HepG2 (cell line): ENCODE data around the gene SATB2. TPM values are rescaled to one million over a fixed set of nuclear protein-coding genes. Genes with fewer than 3 reads are reported as not detected.

Source experiments
- ATAC-seq: fragments of 200-7000 bp; cut with Tn5 transposase; 3 replicates; pipeline ENCODE4 v1.9.1; 2020; ENCODE audit warnings: mild to moderate bottlenecking, moderate library complexity
- BruUV-seq: library from RNA; stranded (reverse); fragments of 400-500 nt; replicated peaks from 2 replicates; lab custom pipeline; 2021; lab: Mats Ljungman, UMichigan
- CTCF ChIA-PET: fragments of 300-600 bp; formaldehyde crosslinking; extraction: SDS; loops from one replicate; lab custom pipeline; 2021; ENCODE audit warnings: low total read pairs, inconsistent platforms, low intra/inter-chr PET ratio; lab: Yijun Ruan, JAX
- POLR2A ChIA-PET: fragments of 350-600 bp; sonication (Branson Sonifier 250); formaldehyde crosslinking; loops from one replicate; lab custom pipeline; 2020; ENCODE audit warnings: antibody characterized with exemption, inconsistent platforms; lab: Yijun Ruan, JAX
- DNase-seq: peaks from one replicate; pipeline ENCODE4 v3.0.0-alpha.2; 2015; ENCODE audit warnings: low spot score
- FAIRE-seq: peaks from 3 replicates; lab custom pipeline; 2011; peaks lifted over from hg19 to GRCh38; lab: Jason Lieb, UNC
- H2AFZ ChIP-seq: one replicate; pipeline ENCODE4 v1.6.1; 2011; ENCODE audit warnings: low read length, inconsistent platforms
- H3K27ac ChIP-seq: fragments of 300-600 bp; 3 replicates; pipeline ENCODE4 v1.8.0; 2011; ENCODE audit warnings: mixed run types, mild to moderate bottlenecking, mixed read lengths, low read length, inconsistent platforms; ENCODE audit not compliant: insufficient read depth; ENCODE audit errors: extremely low read length
- H3K27me3 ChIP-seq, 2 experiments: fragments of 200-600 bp in 1 of 2; 2 replicates in 1 of 2; 3 replicates in 1 of 2; pipeline versions ENCODE4 v1.6.0 to v1.8.0; 2011; ENCODE audit warnings: low read length in 2 of 2, mild to moderate bottlenecking in 2 of 2, moderate library complexity in 2 of 2, inconsistent platforms in 1 of 2; ENCODE audit not compliant: insufficient read depth in 2 of 2, control insufficient read depth in 1 of 2
- H3K36me3 ChIP-seq, 2 experiments: fragments of 200-600 bp in 1 of 2; replicated peaks in 1 of 2; 2 replicates in 1 of 2; 3 replicates in 1 of 2; pipeline versions ENCODE4 v1.5.1 to v1.8.0; 2011; ENCODE audit warnings: low read length in 2 of 2, inconsistent platforms in 1 of 2; ENCODE audit not compliant: insufficient read depth in 2 of 2, control insufficient read depth in 1 of 2
- H3K4me1 ChIP-seq: 2 replicates; pipeline ENCODE4 v1.5.1; 2012; ENCODE audit warnings: low read length, inconsistent platforms; ENCODE audit not compliant: insufficient read depth
- H3K4me2 ChIP-seq: 2 replicates; pipeline ENCODE4 v1.6.0; 2011; ENCODE audit warnings: low read depth, low read length, inconsistent platforms
- H3K4me3 ChIP-seq, 3 experiments: fragments of 200-600 bp in 1 of 3; sonication (generic), shearing (Covaris generic) in 1 of 3; replicated peaks in 1 of 3; 2 replicates each; pipeline ENCODE4 v1.5.1; 2011 to 2016; ENCODE audit warnings: low read length in 3 of 3, inconsistent platforms in 2 of 3, low read depth in 2 of 3, mild to moderate bottlenecking in 2 of 3, control low read depth in 1 of 3, mixed read lengths in 1 of 3; ENCODE audit not compliant: insufficient read depth in 1 of 3
- H3K79me2 ChIP-seq: one replicate; pipeline ENCODE4 v1.6.1; 2011; ENCODE audit warnings: low read length, inconsistent platforms; ENCODE audit not compliant: insufficient read depth
- H3K9ac ChIP-seq: 2 replicates; pipeline ENCODE4 v1.6.0; 2011; ENCODE audit warnings: mild to moderate bottlenecking, low read depth, low read length, inconsistent platforms; ENCODE audit not compliant: insufficient read depth
- H3K9me3 ChIP-seq: 2 replicates; pipeline ENCODE4 v1.5.1; 2012; ENCODE audit warnings: mild to moderate bottlenecking, low read length
- H4K20me1 ChIP-seq: 2 replicates; pipeline ENCODE4 v1.6.0; 2011; ENCODE audit warnings: inconsistent platforms, mild to moderate bottlenecking, low read length, moderate library complexity; ENCODE audit not compliant: insufficient read depth
- CAMTA2 ChIP-seq: sonication (generic); formaldehyde crosslinking; IDR thresholded peaks from 2 replicates; pipeline ENCODE4 v1.4.0; 2020; ENCODE audit warnings: mild to moderate bottlenecking, missing genetic modification reagents, borderline replicate concordance
- EZH2 ChIP-seq: conservative IDR thresholded peaks from 2 replicates; pipeline ENCODE4 v1.6.1; 2012; ENCODE audit warnings: mild to moderate bottlenecking, low read depth, low read length, moderate library complexity
- KMT2B ChIP-seq: IDR thresholded peaks from 2 replicates; pipeline ENCODE4 v1.6.1; 2016; ENCODE audit warnings: missing genetic modification reagents, missing compliant biosample characterization
- MTF2 ChIP-seq: sonication (generic); formaldehyde crosslinking; IDR thresholded peaks from 2 replicates; pipeline ENCODE4 v1.5.0; 2020; ENCODE audit warnings: missing genetic modification reagents, borderline replicate concordance
- NFKBIZ ChIP-seq: IDR thresholded peaks from 2 replicates; pipeline ENCODE4 v1.6.1; 2018; ENCODE audit warnings: missing genetic modification reagents, missing compliant biosample characterization
- NFYB ChIP-seq: sonication (generic); formaldehyde crosslinking; IDR thresholded peaks from 2 replicates; pipeline ENCODE4 v1.4.0; 2020; ENCODE audit warnings: missing genetic modification reagents
- PHF20 ChIP-seq: sonication (generic); formaldehyde crosslinking; IDR thresholded peaks from 2 replicates; pipeline ENCODE4 v1.5.0; 2020; ENCODE audit warnings: mild to moderate bottlenecking, missing genetic modification reagents
- ZBTB38 ChIP-seq: sonication (generic); formaldehyde crosslinking; IDR thresholded peaks from 2 replicates; pipeline ENCODE4 v1.5.1; 2020; ENCODE audit warnings: mild to moderate bottlenecking, missing genetic modification reagents
- ZNF138 ChIP-seq: sonication (generic); formaldehyde crosslinking; IDR thresholded peaks from 2 replicates; pipeline ENCODE4 v1.5.0; 2020; ENCODE audit warnings: mild to moderate bottlenecking, low read depth, missing genetic modification reagents
- WGBS: methylation state at CpG from one replicate; pipeline ENCODE4 v1.1.6; 2017; ENCODE audit warnings: low lambda C conversion rate; 5-methylcytosine and 5-hydroxymethylcytosine counted together
- in situ Hi-C: cut with HindIII; loops from 2 replicates; pipeline ENCODE4 v1.10.0; 2017; ENCODE audit warnings: low pct_unique_long_range_greater_than_20kb; ENCODE audit not compliant: extremely low pct_ligation_motif_present
- intact Hi-C: fragments of 100-400 bp; cut with micrococcal nuclease; formaldehyde crosslinking; loops from one replicate; pipeline ENCODE4 v1.10.0; 2022; ENCODE audit not compliant: unreplicated experiment
- polyA plus RNA-seq, 8 experiments: library from polyadenylated mRNA; depleted of rRNA in 3 of 8; stranded (reverse) in 7 of 8; unstranded in 1 of 8; fragments of >200 nt; fragmentation: Illumina TruSeq in 4 of 8; extraction: Trizol in 4 of 8; gene quantifications; 2 replicates each; pipeline versions ENCODE4 v1.2.1 to v1.2.3, GENCODE V29; 2011 to 2016; ENCODE audit warnings: low read depth in 4 of 8, missing spikeins in 1 of 8, mixed read lengths in 1 of 8; ENCODE audit not compliant: insufficient read depth in 1 of 8
- total RNA-seq, 5 experiments: library from RNA; depleted of rRNA; stranded (reverse); fragments of >200 nt; fragmentation: Illumina TruSeq; extraction: Trizol; gene quantifications; 2 replicates each; pipeline ENCODE4 v1.2.3, GENCODE V29; 2016; ENCODE audit warnings: low read depth in 1 of 5
- TF ChIP-seq, protein P1 (sequence below): sonication (generic); formaldehyde crosslinking; IDR thresholded peaks from 2 replicates; pipeline ENCODE4 v1.5.1; 2020; ENCODE audit warnings: mild to moderate bottlenecking, missing genetic modification reagents, moderate library complexity
- TF ChIP-seq, protein P2 (sequence below): fragments of 450-650 bp; IDR thresholded peaks from 2 replicates; pipeline ENCODE4 v1.6.1; 2017; ENCODE audit warnings: mild to moderate bottlenecking

The SATB2 gene
- total and polyA plus RNA-seq, 2 of the 13 experiments (the other 11 are each of a cell fraction or from before 2014, with no cell fraction given), result 2.5 to 5.5 TPM

DNA sequence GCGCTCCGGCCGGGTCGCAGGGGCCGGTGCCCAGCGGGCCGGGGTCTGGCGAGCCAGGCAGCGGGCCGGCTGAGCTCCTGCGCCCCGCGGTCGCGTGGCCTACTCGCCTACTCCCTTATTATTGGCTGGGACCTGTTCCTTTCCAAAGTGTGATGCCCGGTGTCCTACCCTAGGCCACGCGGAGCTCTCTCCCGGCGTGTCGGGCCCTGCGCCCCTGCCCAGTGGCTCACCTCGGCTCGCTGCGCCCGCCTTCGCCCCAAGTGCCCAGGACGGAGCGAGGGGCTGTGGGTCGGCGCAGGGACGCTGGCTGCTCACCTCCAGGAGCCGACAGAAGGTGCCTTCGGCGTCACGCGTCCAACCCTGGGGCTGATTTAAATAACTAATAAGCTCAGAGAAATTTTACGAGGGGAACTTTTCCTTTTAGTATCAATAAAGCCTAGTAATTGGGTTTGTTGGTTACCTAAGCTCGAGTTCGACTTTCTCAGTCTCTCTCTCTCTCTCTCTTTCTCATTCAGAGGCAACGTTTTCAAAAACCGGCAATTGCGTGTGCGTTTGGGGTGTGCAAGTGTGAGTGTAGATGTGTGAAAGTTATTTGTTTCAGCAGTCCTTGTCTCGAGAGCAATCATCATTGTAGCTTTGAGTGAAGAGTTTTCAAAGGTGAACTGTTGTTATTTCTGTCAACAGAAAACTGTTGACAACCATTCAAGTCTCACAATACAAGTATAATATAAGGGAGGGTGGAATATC lies 7.0 kb upstream of the SATB2 start:
- FAIRE-seq (no peak), ATAC-seq (no peak), DNase-seq (no peak)
- 42% methylated on average over 41 of the region's 46 CpGs for WGBS
- Histone ChIP-seq H3K27ac (no peak overlapping the region), H3K9ac (no peak overlapping the region), H3K9me3 (no peaks in the 10 kb centered on the region), H3K4me2 (no peak overlapping the region), H3K27me3 (peaks cover 20 to 92% of the 10 kb centered on the region in 2 experiments), H3K79me2 (no peaks in the 10 kb centered on the region), H2AFZ (no peak overlapping the region), H3K4me1 (peaks cover 30% of the 10 kb centered on the region), H3K36me3 (no peaks in the 10 kb centered on the region), H4K20me1 (0 out of 2 replicates have a peak, but pooled peaks cover 3% of the 10 kb centered on the region), H3K4me3 (no peak overlapping the region)
- TF ChIP-seq EZH2, result peak; percentile 89
- TF ChIP-seq, protein P1, sequence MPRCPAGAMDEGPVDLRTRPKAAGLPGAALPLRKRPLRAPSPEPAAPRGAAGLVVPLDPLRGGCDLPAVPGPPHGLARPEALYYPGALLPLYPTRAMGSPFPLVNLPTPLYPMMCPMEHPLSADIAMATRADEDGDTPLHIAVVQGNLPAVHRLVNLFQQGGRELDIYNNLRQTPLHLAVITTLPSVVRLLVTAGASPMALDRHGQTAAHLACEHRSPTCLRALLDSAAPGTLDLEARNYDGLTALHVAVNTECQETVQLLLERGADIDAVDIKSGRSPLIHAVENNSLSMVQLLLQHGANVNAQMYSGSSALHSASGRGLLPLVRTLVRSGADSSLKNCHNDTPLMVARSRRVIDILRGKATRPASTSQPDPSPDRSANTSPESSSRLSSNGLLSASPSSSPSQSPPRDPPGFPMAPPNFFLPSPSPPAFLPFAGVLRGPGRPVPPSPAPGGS, result no peak
- ChIA-PET POLR2A (no interaction called here), CTCF (no interaction called here)
- in situ Hi-C loops, result no loop called here
- no TSS peak for BruUV-seq
- intact Hi-C loops, result loop anchor here (5.0 kb wide), 1 partner anchor 442 kb away; no protein-coding TSS in a partner anchor

DNA sequence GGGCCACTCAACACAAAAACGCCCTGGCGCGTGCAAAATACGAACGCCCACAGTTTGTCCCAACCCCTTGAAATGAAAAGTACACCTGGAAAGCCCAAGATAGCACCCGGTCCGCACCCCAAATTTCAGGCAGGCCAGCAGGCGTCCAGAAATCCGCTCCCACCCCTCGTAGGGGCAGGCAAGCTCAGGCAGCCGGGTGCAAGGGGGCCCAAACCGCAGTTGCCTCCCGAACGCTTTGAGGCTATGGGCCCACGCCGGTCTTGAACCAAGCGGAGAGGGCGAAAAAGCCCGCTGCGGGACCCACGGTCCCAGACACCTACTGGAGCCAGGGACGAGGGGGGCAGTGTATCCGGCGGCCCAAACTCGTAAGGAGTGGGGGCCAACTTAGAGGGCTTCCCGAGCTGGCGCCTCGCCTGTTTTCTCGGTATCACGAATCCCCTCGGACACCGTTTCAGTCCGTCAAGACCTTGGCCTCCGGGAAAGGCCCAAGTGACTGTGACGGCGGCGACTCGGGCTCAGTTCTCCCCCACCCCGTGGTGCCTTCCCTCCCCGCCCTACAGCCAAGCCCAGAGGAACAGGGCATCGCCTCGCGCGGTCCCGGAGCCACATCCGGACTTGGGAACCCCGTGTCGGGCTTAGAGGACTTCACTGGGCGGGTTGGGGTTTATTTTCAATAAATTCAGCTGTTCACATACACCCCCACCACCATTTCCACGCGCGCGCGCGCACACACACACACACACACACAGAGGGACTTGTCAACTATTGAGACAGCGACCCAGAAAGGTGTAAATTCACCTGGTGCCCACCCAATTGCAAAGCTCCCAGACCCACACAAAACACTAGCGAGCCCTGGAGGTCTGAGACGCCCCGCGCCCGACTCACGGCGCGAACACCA lies 6.2 kb upstream of the SATB2 start:
- no peak overlapping the region for H3K9ac ChIP-seq
- intact Hi-C loops, result loop anchor here (5.0 kb wide), 1 partner anchor 442 kb away; no protein-coding TSS in a partner anchor
- peaks cover 27% of the 10 kb centered on the region for H3K4me1 ChIP-seq
- FAIRE-seq (no peak), DNase-seq (no peak), ATAC-seq (no peak)
- H3K27ac ChIP-seq, result no peak overlapping the region
- no peaks in the 10 kb centered on the region for H3K9me3 ChIP-seq
- no peaks in the 10 kb centered on the region for H3K79me2 ChIP-seq
- CTCF ChIA-PET, result interaction anchor here (1.1 to 1.2 kb wide), 2 partner anchors 58 to 1150 kb away, joined by 3 read pairs; no protein-coding TSS in a partner anchor
- WGBS, result 44% methylated on average over 46 of the region's 64 CpGs
- peak overlapping the region; percentile 79 for H3K4me2 ChIP-seq
- no peak overlapping the region for H2AFZ ChIP-seq
- in situ Hi-C loops, result no loop called here
- H3K27me3 ChIP-seq, result peaks cover 17 to 85% of the 10 kb centered on the region in 2 experiments
- POLR2A ChIA-PET, result no interaction called here
- H3K36me3 ChIP-seq, result no peaks in the 10 kb centered on the region
- H3K4me3 ChIP-seq, result peak overlapping the region in 1 of 3 experiments; percentile 69; a peak in 1 of 6 replicates
- no TSS peak for BruUV-seq
- H4K20me1 ChIP-seq, result 0 out of 2 replicates have a peak, but pooled peaks cover 3% of the 10 kb centered on the region
- 0 out of 2 replicates have a peak, but pooled peaks have one; percentile 9 for TF ChIP-seq PHF20 (CRISPR knock-in tag)
- no peak for TF ChIP-seq ZNF138 (CRISPR knock-in tag)
- TF ChIP-seq CAMTA2 (CRISPR knock-in tag), result no peak
- TF ChIP-seq ZBTB38 (CRISPR knock-in tag), result 0 out of 2 replicates have a peak, but pooled peaks have one; percentile 3
- TF ChIP-seq MTF2 (CRISPR knock-in tag), result 0 out of 2 replicates have a peak, but pooled peaks have one; percentile 1
- no peak for TF ChIP-seq NFKBIZ
- TF ChIP-seq, protein P2, sequence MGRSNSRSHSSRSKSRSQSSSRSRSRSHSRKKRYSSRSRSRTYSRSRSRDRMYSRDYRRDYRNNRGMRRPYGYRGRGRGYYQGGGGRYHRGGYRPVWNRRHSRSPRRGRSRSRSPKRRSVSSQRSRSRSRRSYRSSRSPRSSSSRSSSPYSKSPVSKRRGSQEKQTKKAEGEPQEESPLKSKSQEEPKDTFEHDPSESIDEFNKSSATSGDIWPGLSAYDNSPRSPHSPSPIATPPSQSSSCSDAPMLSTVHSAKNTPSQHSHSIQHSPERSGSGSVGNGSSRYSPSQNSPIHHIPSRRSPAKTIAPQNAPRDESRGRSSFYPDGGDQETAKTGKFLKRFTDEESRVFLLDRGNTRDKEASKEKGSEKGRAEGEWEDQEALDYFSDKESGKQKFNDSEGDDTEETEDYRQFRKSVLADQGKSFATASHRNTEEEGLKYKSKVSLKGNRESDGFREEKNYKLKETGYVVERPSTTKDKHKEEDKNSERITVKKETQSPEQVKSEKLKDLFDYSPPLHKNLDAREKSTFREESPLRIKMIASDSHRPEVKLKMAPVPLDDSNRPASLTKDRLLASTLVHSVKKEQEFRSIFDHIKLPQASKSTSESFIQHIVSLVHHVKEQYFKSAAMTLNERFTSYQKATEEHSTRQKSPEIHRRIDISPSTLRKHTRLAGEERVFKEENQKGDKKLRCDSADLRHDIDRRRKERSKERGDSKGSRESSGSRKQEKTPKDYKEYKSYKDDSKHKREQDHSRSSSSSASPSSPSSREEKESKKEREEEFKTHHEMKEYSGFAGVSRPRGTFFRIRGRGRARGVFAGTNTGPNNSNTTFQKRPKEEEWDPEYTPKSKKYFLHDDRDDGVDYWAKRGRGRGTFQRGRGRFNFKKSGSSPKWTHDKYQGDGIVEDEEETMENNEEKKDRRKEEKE, result no peak
- no peak for TF ChIP-seq KMT2B (CRISPR knock-in tag)
- no peak for TF ChIP-seq NFYB
